Activated T-helper 1 cell treated with Interleukin-2 at 50 U/mL for 16 hours (primary cell): ENCODE data around the gene TMC8.
"Not testable (repeated sequence)": the region's sequence is repeated elsewhere in the genome, so short reads cannot be mapped to it uniquely, and the experiment has no call there.

Source experiments
- DNase-seq: peaks from one replicate; pipeline ENCODE4 v3.0.0-alpha.2; 2020; ENCODE audit warnings: low read depth

TMC8 gene, protein sequence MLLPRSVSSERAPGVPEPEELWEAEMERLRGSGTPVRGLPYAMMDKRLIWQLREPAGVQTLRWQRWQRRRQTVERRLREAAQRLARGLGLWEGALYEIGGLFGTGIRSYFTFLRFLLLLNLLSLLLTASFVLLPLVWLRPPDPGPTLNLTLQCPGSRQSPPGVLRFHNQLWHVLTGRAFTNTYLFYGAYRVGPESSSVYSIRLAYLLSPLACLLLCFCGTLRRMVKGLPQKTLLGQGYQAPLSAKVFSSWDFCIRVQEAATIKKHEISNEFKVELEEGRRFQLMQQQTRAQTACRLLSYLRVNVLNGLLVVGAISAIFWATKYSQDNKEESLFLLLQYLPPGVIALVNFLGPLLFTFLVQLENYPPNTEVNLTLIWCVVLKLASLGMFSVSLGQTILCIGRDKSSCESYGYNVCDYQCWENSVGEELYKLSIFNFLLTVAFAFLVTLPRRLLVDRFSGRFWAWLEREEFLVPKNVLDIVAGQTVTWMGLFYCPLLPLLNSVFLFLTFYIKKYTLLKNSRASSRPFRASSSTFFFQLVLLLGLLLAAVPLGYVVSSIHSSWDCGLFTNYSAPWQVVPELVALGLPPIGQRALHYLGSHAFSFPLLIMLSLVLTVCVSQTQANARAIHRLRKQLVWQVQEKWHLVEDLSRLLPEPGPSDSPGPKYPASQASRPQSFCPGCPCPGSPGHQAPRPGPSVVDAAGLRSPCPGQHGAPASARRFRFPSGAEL

DNA sequence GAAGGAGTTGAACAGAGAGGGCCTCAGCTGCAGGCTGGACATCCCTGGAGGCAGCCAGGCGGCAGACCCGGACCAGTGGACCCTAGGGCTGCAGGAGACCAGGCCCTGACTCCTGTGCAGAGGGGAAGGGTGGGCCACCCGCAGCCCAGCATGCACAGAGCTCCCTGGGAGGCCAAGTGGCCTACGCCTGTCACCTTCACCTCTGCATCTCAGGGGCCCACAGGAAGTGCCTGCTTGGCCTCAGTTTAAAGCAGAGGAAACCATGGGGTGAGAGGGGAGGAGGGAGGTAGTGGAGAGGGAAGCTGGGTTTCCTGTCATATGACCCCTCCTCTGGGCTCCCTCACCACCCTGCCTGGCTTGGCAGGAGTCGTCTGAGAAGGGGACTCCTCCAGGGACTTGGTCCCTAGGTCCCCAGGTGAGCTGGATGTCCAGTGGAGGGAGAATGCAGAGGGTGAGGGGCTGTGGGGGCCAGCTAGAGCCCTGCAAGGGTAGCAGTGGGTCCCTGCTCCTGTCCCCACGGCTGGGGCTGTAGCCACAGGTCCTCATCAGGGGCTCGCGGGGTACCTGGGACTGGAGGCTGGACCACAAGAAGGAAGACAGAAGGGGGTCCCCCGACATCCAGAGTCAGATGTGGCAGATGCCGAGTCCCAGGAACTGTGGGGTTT lies at the start of gene TMC8:
TSS of gene TMC8 (plus strand) at position 335 of the 665 bp plus-strand sequence. CDS start 818 bp downstream, outside the sequence.
- DNase-seq: peak; percentile 76

DNA sequence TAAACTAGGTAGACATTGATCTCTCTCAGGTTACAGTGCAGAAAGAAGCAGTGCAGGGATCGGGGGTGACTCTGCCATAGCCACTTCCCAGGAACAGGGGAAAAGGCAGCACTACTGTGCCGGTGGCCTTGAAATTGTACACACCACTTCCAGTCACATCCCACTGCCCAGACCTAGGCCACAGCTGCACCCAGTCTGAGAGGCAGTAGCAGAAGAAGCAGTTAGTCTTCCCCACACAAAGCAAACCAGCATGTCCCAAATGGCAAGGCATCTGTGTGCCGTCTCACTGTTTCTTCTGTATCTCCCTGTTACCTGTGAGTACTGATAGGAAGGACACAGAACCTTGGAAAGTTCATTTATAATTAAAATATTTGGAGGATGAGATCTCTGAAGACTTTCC lies 49.0 kb upstream of the TMC8 start:
- DNase-seq: no peak

DNA sequence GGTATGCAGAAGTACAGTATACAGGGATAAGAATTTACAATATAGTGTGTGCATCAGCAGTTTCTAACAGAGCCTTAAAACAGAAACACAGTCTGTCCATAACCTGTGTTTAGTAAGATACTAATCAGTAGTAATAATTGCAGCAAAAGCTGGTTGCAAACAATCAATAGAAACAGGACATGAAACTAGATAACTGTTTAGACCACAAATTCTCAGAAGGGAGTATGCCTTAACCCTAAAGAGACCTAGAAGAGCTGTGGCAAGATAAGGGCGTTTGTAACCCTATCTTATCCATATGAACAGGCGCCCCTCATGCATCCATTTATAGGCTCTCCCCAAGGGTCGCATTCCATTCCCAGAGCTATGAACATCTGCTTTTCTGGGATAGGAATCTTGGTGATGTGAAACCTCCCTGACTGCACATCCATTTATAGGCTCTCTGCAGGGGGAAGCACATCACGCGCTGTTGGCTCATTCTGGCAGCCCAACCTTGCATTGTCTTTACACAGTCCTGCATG lies 48.2 kb upstream of the TMC8 start:
- not testable (repeated sequence) for DNase-seq

DNA sequence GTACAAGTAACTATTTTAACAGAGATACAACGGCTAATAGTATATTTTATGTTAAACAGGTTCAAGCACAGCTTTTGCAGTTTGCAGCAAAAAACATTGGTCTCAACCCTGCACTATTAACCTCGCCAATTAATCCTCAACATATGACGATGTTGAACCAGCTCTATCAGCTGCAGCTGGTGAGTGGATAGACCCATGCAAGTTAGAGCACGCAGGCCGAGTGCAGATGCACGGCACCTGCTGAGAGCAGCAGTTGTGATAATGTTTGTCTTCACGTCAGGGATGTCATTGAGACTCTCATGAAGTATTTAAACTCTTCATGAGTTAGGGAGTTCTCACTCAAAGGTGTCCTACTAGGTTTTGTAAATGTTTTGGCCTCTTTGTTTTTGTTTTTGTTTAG lies 47.6 kb upstream of the TMC8 start:
- DNase-seq: no peak

DNA sequence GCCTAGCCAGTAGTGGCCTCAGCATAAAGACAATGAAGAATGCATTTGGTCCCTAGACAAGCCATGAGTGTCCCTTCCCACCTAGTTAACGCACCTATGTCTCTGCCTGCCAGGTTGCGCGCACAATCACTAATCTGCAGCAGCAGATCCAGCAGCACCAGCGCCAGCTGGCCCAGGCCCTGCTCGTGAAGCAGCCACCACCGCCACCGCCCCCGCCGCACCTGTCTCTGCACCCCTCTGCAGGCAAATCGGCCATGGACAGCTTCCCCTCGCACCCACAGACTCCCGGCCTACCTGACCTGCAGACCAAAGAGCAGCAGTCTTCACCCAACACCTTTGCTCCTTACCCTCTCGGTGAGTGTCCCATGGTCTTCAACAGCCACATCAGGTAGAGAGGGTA lies 43.8 kb upstream of the TMC8 start:
- no peak for DNase-seq

DNA sequence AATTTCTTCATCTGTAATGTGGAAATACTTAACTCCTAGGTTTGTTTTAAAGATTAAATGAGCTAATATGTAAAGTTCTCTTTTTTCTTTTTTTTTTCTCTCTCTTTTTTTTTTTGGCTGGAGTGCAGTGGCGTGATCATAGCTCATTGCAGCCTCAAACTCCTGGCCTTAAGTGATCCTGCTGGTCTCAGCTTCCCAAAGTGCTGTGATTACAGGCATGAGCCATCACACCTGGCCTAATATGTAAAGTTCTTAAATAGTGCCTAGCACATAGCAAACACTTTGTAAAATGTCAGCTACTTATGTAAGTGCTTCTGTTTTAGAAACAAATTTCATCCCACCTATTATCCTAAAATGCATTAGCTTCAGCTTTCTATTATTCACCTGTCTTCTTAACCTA lies 42.0 kb upstream of the TMC8 start:
- DNase-seq: no peak

DNA sequence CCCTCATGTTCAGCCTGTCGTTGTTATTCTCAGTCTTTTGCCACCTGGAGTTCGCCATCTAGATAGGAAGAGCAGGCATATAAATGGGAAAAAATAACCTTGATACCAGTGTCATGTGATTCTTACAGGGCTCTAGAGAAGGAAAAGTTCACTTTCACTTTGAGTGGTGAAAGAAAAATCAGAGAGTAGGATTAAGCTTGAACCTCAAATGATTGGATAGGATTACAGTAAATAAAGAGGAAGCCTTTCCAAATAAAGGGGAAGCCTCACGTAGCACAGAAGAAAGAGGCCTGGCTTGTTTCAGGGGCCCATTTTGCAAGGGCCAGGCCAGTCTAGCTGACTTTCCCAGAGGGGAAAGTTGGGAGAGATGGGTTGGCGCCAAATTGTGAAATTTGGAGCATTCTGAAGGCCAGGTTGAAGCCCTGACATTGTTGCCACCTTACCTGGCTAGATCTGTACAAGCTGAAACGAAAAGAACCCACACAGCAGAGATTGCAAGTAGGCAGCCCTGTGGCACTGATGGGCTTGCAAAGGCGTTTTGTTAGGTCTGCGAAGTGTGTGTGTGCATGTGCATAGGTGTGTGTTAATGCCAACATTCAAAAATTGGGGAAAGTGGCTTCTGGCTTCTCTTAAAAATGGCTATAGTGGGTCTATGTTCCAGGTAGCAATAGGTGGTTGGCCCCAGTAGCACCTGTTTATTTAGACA lies 40.8 kb upstream of the TMC8 start:
- DNase-seq: no peak

DNA sequence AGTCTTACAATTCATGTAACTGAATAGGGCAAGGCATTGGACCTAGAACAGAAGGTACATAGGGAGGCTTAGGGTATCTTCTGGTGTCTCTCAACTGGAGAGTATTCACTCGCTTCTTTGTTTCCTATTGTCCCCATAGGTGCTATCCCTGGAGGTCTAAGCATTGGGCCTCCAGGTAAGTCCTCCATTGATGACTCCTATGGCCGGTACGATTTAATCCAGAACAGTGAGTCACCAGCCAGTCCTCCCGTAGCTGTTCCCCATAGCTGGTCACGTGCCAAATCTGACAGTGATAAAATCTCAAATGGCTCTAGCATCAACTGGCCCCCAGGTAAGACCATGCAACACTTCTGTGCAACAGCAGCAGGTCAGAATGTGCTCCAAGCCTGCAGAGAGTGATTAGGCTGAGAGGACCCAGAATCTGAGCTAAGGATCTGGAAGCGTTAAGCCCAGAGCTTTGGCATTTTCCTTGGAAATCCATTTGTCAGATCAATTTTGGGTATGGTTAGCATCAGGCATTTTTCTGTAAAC lies 37.7 kb upstream of the TMC8 start:
- no peak for DNase-seq

DNA sequence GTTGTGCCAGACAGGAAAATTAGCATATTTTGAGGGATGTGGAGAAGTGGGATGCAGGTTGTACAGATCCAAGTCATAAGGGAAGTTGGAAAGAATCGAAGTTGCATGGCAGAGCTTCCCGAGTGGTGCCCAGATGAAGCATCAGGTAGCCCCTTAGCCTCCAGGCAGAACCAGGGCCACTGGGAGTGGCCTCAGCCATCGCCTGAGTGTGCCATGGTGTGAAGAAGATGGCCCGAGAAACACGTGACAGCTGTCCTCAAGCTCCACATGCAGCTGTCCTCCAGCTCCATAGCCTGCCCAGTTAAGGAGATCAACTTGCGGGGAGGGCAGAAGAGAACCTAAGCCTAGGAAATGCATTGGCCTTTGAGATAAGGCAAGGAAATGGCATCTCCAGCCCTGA lies 35.5 kb upstream of the TMC8 start:
- DNase-seq: no peak

DNA sequence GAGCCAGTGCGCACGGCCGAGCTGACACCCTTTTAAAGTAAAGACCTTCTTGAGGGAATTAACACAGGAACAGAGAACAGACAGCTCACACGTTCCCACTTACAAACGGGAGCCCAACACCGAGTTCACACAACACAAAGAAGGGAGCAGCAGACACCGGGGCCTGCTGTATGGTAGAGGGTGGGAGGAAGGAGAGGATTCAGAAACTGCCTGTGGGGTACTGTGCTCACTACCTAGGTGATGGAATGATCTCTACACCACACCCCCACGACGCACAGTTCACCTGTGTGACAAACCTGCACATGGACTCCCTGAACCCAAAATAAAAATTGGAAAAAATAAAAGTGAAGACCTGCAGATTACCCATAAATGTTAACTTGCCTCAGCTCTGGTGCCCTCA lies 34.5 kb upstream of the TMC8 start:
- no peak for DNase-seq

DNA sequence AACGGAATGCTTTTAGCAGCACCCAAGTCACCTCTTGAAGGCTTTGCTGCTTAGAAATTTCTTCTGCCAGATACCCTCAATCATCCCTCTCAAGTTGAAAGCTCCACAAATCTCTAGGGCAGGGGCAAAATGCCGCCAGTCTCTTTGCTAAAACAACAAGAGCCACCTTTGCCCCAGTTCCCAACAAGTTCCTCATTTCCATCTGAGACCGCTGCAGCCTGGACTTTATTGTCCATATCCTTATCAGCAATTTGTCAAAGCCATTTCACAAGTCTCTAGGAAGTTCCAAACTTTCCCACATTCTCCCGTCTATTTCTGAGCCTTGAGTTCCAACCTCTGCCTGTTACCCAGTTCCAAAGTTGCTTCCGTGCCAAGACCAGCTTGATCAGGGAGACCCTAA lies 29.5 kb upstream of the TMC8 start:
- no peak for DNase-seq

DNA sequence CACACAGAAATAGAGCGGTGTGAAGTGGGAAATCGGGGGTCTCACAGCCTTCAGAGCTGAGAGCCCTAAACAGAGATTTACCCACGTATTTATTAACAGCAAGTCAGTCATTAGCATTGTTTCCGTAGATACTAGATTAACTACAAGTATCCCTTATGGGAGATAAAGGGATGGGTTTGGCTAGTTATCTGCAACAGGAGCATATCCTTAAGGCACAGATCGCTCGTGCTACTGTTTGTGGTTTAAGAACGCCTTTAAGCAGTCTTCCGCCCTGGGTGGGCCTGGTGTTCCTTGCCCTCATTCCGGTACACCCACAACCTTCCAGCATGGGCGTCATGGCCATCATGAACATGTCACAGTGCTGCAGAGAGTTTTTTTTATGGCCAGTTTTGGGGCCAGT lies 29.0 kb upstream of the TMC8 start:
- DNase-seq: no peak

DNA sequence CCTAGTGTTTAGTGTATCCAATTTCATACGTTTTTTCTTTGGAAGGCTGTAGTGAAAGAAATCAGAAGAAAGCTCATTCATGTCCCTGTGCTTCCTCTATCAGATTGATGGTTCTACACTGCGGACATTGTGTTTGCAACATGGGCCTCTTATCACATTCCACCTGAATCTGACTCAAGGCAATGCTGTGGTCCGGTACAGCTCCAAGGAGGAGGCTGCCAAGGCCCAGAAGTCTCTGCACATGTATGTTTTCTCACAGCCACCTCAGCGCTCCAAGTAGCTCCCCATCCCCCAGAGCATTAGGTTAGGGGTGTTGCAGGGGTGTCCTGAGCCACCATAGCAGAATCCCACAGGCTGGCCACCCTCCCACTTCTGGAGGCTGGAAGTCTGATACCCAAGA lies 27.3 kb upstream of the TMC8 start:
- DNase-seq: no peak

DNA sequence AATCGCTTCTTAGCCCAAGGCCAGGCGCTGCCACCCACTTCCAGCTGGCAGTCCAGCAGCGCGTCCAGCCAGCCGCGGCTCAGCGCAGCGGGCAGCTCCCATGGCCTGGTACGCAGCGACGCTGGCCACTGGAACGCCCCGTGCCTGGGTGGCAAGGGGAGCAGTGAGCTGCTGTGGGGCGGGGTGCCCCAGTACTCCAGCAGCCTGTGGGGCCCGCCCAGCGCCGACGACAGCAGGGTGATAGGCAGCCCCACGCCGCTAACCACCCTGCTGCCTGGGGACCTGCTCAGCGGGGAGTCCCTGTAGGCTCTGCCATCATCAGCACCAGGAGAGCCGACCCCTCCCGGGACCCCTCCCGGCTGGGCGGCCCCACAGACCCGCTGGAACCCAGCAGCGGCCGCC lies 26.0 kb upstream of the TMC8 start:
- DNase-seq: no peak

DNA sequence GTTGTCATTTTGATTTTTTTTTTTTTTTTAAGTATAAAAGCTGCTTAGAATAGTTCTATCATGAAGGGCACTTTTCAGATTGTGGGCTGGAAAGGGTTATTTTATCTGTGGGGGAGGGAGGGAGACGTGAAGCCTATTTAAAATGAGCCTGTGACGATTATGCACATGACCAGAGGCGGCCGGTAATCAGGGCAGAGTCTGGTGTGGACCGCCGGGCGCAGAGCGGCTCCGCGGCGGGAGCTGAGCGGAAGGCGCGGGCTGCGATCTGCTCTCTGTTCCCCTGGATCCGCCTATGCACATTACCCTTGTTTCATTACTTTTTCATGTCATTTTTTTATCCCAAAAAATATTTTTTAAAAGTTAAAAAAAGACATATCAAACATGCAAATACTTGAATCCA lies 25.5 kb upstream of the TMC8 start:
- DNase-seq: no peak

DNA sequence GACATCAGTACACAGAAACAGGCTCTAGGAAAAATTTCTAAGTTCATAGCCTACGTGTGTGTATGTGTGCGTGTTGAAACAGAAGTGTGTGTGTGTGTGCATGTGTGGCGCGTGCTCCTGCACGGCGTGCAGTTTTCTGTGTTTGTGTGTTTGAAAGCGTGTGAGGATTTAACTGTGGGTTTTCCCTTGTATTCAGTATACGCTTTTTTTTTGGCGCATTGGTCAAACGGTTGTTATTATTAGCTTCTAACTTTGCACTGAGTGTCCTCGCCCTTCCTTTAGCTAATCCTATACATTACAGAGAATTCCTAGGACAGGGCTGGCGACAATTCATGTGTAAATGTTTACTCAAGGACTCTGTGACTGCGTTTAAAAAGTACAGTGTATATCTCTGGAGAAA lies 25.0 kb upstream of the TMC8 start:
- no peak for DNase-seq

DNA sequence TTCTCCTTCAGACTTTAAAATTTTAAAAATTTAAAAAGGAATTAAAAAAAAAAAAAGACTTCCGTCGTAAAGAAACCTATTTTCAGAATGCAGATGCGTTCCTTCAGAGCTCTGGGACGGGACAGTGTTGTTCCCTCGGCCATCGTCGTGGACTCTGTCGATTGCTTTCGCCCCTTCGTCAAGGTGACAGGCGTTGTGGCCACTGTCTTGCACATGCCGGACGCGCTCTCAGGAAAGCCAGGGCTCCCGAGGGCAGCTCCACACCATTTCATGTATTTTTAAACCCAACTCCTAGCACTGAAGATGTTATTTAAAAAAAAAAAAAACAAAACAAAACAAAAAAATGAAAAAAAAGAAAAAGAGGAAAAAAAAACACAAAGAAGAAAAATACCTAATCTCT lies 24.4 kb upstream of the TMC8 start:
- no peak for DNase-seq

DNA sequence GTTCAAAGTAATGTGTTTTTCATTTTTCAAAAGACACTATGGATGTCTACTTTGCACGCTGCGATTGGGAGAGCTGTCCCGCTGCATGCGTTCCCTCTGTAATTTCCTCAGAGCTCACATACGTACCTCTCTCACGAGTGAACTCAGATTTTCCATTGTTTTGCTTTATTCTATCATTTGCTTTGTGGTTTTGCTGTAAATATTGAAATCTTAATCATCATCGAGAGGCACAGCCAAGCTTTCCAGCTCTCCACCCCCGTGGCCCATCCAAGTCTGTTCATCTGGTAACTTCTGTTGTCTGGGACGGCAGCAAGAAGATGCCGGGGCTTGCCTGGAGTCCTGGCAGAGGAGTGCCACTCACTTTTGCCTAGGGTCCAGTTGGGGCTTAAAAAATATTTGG lies 23.1 kb upstream of the TMC8 start:
- DNase-seq: no peak

DNA sequence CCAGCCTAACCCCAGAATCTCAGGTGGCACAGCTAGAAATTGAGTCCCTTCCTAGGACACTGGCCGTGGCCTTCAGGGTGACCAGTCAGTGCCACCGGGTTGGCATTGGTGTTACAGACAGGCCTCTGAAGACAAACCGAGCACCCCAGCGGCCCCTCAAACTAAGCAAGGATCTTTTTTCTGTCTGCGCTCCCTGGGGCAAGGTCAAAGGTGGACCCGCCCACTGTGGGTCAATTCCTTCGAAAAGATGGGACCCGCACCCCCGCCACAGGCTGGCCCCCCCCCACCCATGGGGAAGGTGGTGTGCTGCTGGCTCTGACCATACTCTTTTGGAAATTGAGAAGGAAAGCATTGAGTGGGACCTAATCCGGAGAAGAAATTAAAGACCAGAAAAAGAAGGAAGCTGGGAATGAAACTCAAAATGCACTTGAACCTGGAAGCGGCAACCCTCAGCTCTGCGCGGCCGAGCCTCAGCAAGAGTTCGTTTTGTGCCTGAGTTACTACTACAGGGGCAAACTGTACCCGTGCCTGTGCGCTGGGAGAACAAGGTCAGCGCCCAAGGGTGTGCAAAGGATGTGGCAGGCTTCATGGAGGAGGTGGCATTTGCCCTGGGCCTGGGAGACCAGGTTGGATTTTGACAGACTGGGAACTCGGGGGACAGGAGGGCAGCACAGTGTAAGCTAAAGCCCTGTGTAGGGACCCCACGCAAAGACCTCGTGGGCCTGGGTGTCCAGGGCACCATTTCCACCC lies 22.4 kb upstream of the TMC8 start:
- no peak for DNase-seq

DNA sequence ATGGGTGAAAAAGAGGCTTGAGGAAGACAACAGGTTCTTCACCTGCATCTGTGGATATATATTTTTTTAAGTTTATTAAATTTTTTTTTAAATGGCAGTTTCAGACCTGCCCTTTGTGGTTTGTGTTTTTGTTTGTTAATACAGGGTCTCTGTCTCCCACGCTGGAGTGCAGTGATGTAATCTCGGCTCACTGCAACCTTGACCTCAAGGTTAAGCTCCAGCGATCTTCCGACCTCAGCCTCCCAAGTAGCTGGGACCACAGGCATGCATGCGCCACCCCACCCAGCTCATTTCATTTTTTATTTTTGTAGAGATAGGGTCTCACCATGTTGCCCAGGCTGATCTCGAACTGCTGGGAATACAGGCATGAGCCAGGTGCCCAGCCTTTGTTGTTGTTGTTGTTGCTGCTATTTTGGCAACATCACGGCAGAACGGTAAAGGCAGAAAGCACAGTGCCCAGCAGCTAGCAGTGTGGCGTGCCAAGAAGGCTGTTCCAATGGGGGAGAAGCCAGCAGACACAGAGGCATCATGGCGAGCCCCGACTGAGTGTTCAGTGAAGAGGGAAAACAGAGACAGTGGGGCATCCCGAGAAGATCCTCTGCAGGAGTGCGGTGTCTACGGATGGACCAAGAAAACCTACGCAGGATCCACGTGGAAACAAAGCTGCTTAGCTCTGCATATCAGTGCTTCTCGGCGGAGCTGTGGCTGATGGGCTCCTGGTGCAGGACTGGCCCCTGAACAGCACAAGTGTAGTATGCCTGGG lies 21.7 kb upstream of the TMC8 start:
- DNase-seq: no peak

DNA sequence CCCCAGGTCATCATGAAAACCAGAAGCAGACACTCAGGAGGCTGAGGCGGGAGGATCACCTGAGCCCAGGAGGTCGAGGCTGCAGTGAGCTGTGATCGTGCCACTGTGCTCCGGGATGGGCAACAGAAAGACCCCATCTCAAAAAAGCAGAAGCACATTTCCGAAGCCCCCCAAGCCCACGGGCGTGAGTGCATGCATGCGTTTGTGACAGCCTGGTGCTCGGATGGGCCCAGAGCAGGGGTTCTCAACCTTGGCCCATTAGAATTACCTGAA lies 21.1 kb upstream of the TMC8 start:
- DNase-seq: no peak
